ENCODE measurements around the gene ABCD1.
A peak's percentile ranks its signal among the peaks of the same experiment; 100 is the strongest.
"Not testable (repeated sequence)": the region's sequence is repeated elsewhere in the genome, so short reads cannot be mapped to it uniquely, and the experiment has no call there.

ABCD1 gene

GRCh38 chrX:153724252-153725038 is at the start of gene ABCD1, which contains the start of gene BCAP31:
TSS of gene ABCD1 (plus strand) at chrX:153724856. CDS start at chrX:153725267, 411 bp downstream.
TSS of gene BCAP31 (minus strand) at chrX:153724387. CDS start at chrX:153723244, 1,143 bp downstream.
- peak; percentile 67 to 86 for DNase-seq

GRCh38 chrX:153681175-153681574 is 43.5 kb upstream of the ABCD1 start:
- no peak for DNase-seq

GRCh38 chrX:153683486-153683885 is 41.2 kb upstream of the ABCD1 start:
- not testable (repeated sequence) for DNase-seq

- DNase-seq: no peak
Observed at GRCh38 chrX:153684467-153685155, 40.0 kb upstream of the ABCD1 start.

GRCh38 chrX:153685156-153685536 is 39.5 kb upstream of the ABCD1 start:
- DNase-seq: no peak

GRCh38 chrX:153685751-153686696 is 38.6 kb upstream of the ABCD1 start:
- DNase-seq: no peak

- DNase-seq: no peak
Observed at GRCh38 chrX:153686711-153687110, 37.9 kb upstream of the ABCD1 start.

GRCh38 chrX:153687121-153688039 is 37.3 kb upstream of the ABCD1 start, which contains the start of gene SLC6A8:
TSS of gene SLC6A8 (plus strand) at chrX:153687926. CDS start at chrX:153688575, 649 bp downstream.
- DNase-seq: peak in 1 of 2 experiments; percentile 4

GRCh38 chrX:153688071-153688470 is 36.6 kb upstream of the ABCD1 start:
- peak in 1 of 2 experiments; percentile 2 for DNase-seq

GRCh38 chrX:153688506-153688905 is 36.1 kb upstream of the ABCD1 start:
- DNase-seq: no peak

GRCh38 chrX:153688911-153689590 is 35.6 kb upstream of the ABCD1 start:
- no peak for DNase-seq

- no peak for DNase-seq
Observed at GRCh38 chrX:153689654-153690465, 34.8 kb upstream of the ABCD1 start.

- DNase-seq: no peak
Observed at GRCh38 chrX:153690466-153690865, 34.2 kb upstream of the ABCD1 start.

GRCh38 chrX:153691032-153691827 is 33.4 kb upstream of the ABCD1 start:
- not testable (repeated sequence) for DNase-seq

- no peak for DNase-seq
Observed at GRCh38 chrX:153692003-153692402, 32.7 kb upstream of the ABCD1 start.

GRCh38 chrX:153692611-153693156 is 32.0 kb upstream of the ABCD1 start:
- no peak for DNase-seq

- no peak for DNase-seq
Observed at GRCh38 chrX:153693216-153694086, 31.2 kb upstream of the ABCD1 start.

- not testable (repeated sequence) for DNase-seq
Observed at GRCh38 chrX:153694256-153694655, 30.4 kb upstream of the ABCD1 start.

Data from SHP77 (cell line).